GM21367 (cell line): ENCODE data around the gene DAPP1.
"Not testable (repeated sequence)": the region's sequence is repeated elsewhere in the genome, so short reads cannot be mapped to it uniquely, and the experiment has no call there.

Experiments used
- ATAC-seq: cut with Tn5 transposase; IDR thresholded peaks from one replicate; pipeline ENCODE4 v1.9.1; 2021; ENCODE audit not compliant: unreplicated experiment

Gene DAPP1

DNA sequence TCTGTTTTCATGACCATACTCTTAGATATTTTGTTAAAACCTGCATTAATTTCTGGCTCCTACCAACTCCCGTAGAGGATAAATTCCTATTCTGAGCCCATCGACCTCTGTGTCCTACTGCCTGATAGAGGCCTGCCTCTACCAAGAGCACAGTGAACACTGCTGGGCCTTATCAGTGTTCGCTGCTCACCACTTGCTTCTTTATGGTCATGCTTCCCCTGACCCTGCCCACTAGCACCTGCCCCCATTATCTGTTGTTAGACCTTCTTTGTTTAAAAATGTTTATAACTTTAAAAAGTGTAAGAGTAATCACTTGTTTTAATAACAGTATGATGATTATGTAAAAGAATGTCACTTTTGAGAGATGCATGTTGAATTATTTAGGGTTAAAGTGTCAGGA is 6.1 kb downstream of the DAPP1 start:
- no peak for ATAC-seq

DNA sequence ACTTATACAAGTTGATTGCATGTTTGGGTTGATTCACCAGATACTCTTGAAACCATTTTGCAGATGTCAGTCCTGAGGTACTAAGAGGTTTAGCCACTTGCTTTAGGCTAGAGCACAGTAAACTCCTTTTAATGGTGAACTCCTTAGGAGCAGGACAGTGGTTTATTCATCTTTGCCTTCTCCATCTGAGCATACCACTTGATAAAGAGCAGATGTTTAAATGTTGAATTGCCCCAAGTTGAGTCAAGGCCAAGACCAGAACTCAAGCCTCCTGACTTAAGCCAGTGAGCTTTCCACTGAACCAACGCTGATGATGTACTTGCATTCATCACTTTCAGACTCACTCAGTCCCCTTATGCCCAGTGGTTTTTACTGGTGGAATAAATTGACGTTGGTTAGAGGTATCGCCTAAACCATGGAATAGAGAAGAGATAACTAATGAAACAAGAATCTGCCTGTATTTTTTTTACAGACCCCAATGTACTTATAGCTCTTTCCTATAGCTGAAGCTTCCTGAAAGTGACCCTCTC is 7.5 kb downstream of the DAPP1 start:
- no peak for ATAC-seq

- ATAC-seq: no peak
Measured at GRCh38 chr4:99825272-99825671, 8.6 kb downstream of the DAPP1 start.

DNA sequence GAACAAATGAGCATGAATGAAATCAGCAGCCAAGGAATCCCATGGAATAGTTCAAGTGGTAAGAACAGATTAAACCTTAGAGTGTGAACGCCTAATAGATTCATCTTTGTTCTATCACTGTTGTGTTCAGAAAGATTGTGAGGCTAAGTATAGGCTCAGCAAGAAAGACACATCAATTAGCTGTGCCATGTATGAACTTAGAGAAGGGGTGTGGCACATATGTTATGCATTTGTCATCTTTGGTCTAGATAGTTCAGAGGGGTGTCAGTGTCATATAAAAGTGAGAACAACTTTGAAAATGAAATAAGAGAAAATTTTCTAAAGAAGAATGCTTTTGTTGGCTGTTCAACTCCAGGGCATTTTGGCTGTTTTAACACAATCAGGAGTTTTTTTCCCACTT is 9.4 kb downstream of the DAPP1 start:
- no peak for ATAC-seq

DNA sequence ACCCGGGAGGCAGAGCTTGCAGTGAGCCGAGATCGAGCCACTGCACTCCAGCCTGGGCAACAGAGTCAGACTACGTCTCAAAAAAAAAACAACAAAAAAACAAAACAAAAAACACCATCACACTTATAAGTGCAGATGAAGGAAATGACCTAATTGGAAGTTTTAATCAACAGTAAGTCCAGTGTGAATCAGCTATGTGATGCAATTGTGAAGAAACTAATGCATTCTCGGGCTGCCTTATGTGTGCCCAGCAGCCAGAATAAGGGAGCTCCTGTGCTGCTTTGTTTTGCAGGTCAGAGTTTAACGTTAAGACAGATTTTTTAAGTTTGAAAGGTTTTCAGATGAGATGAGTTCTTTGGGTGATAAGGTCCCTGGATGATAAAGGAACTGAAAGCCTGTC is 10.8 kb downstream of the DAPP1 start:
- ATAC-seq: no peak

- ATAC-seq: no peak
Measured at GRCh38 chr4:99827857-99828256, 11.2 kb downstream of the DAPP1 start.

- ATAC-seq: no peak
Measured at GRCh38 chr4:99828477-99828876, 11.8 kb downstream of the DAPP1 start.

DNA sequence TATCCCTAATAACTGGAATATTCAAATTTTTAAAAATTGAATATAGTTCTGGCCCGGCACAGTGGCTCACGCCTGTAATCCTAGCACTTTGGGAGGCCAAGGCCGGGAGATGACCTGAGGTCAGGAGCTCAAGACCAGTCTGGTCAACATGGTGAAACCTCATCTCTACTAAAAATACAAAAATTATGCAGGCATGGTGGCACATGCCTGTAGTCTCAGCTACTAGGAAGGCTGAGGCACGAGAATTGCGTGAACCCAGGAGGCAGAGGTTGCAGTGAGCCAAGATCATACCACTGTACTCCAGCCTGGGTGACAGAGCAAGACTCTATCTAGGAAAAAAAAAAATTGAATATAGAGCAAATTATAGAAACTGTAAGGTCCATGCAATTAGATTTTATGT is 13.4 kb downstream of the DAPP1 start:
- not testable (repeated sequence) for ATAC-seq

DNA sequence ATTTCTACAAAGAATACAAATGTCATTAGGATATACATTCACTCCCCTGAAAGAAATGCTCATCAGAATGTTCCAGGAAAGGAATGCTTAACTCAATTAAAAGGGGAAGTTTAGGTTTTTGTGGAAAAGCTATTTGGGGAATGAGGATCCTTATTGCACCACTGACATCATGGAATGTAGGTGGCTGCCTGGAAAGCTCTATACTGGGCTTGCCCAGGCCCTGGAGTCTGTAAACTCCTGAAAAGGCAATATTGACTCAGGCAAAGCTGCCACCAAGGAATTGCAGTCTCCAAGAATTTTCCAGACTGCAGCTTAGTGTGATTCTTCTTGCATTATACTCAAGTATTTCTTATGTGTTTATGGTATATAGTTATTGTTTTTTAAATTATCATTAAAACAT is 15.7 kb downstream of the DAPP1 start:
- no peak for ATAC-seq

DNA sequence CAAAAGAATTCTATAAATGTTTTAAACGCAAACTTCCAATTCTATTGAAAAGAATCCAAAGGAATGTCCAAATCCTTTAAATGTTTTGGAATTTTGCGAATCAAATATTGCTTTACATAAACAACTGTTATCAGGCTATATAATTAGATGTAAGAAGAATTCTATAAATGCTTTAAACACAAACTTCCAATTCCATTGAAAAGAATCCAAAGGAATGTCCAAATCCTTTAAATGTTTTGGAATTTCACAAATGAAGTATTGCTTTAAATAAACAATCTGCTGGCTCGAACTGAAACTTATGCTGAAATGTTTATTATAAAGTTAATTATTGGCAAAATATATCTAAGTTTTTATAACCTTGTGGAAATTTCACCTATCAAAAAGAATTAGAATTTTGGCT is 16.1 kb downstream of the DAPP1 start:
- ATAC-seq: no peak

GRCh38 chr4:99833756-99834155 is 17.1 kb downstream of the DAPP1 start:
- ATAC-seq: no peak

DNA sequence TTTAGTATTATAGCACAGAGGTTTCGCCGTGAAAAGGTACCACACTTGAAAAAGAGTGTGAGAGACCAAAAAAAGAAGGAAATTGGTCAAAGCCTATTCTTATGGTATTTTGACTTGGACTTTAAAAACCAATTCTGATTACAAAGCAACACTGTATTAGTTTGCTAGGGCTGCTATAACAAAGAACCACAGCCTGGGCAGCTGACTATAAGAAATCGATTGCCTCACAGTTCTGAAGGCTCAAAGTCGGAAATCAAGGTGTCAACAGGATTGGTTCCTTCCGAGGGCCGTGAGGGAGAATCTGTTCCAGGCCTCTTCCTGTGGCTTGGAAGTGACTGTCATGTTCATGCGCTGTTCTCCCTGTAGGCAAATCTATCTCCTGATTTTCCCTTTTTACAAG is 17.9 kb downstream of the DAPP1 start:
- no peak for ATAC-seq

- ATAC-seq: no peak
Measured at GRCh38 chr4:99835942-99836341, 19.3 kb downstream of the DAPP1 start.

- no peak for ATAC-seq
Measured at GRCh38 chr4:99838927-99839326, 22.3 kb downstream of the DAPP1 start.

GRCh38 chr4:99841129-99841528 is 24.5 kb downstream of the DAPP1 start:
- ATAC-seq: no peak

GRCh38 chr4:99843413-99843812 is 26.8 kb downstream of the DAPP1 start:
- no peak for ATAC-seq

GRCh38 chr4:99844048-99844447 is 27.4 kb downstream of the DAPP1 start:
- no peak for ATAC-seq

DNA sequence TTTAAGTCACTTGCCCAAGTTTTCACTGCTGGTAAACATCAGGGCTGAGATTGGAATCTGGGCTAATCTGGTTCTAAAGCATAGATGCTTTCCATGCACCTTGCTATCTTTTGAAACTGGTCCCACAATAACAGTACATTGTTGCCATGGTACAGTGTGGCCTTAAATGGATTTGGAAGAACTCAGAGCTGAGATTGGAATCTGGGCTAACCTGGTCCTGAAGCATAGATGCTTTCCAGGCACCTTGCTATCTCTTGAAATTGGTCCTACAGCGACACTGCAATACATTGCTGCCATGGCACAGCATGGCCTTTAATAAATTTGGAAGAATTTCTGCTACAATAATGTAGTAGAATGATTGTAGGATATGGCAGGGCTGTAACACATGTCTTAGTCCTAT is 28.6 kb downstream of the DAPP1 start:
- no peak for ATAC-seq

GRCh38 chr4:99845708-99846469 is 29.3 kb downstream of the DAPP1 start:
- ATAC-seq: no peak

DNA sequence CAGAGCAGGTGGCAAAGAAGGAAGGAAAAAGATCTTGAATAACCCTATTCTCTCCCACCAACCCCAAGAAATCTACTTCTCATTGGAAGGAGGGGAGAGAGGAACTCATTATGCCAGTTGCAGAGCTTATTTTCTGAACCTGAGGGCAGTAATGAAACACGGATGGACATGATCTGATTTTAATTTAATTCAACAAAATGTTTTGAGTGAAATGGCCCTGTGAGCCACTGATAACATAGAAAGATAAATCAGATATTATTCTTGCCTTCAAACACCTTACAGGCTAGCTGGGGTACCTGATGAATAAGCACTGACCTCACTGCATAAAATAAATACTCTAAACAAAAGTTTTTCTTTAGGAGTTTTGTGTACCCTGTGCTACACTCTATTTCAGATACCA is 30.3 kb downstream of the DAPP1 start:
- no peak for ATAC-seq

- peak; percentile 67 for ATAC-seq
Measured at GRCh38 chr4:99847362-99847976, 30.8 kb downstream of the DAPP1 start.

- ATAC-seq: peak; percentile 41
Measured at GRCh38 chr4:99848591-99849001, 32.0 kb downstream of the DAPP1 start.
